Skeletal muscle tissue (tissue), 4 donors: ENCODE results near the gene MFSD11. TPM values are rescaled to one million over a fixed set of nuclear protein-coding genes. Genes with fewer than 3 reads are reported as not detected.
"Not testable (repeated sequence)": the region's sequence is repeated elsewhere in the genome, so short reads cannot be mapped to it uniquely, and the experiment has no call there.

Experiments used
- H3K27ac ChIP-seq: one replicate; pipeline ENCODE4 v1.7.0; 2013; ENCODE audit warnings: mild to moderate bottlenecking, low read depth, low read length, inconsistent platforms
- H3K27me3 ChIP-seq, 3 donors: one replicate each; pipeline ENCODE4 v1.7.0; 2013; ENCODE audit warnings: low read length in 3 of 3; ENCODE audit not compliant: control insufficient read depth in 3 of 3, insufficient read depth in 3 of 3
- H3K36me3 ChIP-seq, 3 donors: one replicate each; pipeline ENCODE4 v1.7.0; 2013; ENCODE audit warnings: low read length in 3 of 3; ENCODE audit not compliant: control insufficient read depth in 3 of 3, insufficient read depth in 3 of 3
- H3K4me1 ChIP-seq, 3 donors: one replicate each; pipeline ENCODE4 v1.7.0; 2013; ENCODE audit warnings: low read length in 3 of 3, mild to moderate bottlenecking in 3 of 3; ENCODE audit not compliant: control insufficient read depth in 3 of 3, insufficient read depth in 3 of 3
- H3K4me3 ChIP-seq, 3 donors: one replicate each; pipeline ENCODE4 v1.7.0; 2013; ENCODE audit warnings: low read length in 3 of 3
- H3K9ac ChIP-seq, 3 donors: one replicate each; pipeline ENCODE4 v1.7.0; 2013; ENCODE audit warnings: low read length in 3 of 3, mild to moderate bottlenecking in 3 of 3, moderate library complexity in 2 of 3, low read depth in 1 of 3
- H3K9me3 ChIP-seq, 3 donors: one replicate each; pipeline ENCODE4 v1.7.0; 2013; ENCODE audit warnings: low read length in 3 of 3; ENCODE audit not compliant: control insufficient read depth in 3 of 3
- total RNA-seq: library from RNA; depleted of rRNA; stranded (reverse); fragments of >200 nt; gene quantifications from one replicate; pipeline ENCODE4 v1.2.3, GENCODE V29; 2014
- donor health status: Osteomylitis.

MFSD11 gene
- total RNA-seq, 1 donor from 2014 or later = 76.7 TPM

DNA sequence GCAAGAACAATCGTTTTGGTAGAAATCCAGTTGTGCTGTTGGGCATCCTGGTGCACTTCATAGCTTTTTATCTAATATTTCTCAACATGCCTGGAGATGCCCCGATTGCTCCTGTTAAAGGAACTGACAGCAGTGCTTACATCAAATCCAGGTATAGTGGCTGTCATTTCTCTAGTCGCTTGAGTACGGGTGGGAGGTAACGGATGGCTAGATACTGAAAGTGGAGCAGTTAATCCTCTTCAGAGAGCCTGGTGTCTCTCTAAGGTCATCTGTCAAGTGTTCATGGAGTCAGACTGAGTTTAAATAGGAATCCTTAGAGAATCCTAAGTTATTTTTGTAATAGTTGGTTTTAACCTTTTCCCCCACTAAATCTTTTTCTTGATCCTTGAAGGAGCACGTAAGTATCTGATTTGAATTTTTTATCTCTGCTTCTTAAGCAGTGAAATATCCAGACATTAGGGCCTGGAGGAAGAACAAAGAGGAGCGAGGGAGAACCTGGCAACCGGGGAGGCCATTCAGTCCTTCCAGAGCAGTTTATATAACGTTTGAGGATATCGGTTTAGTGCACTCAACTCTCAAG, 37.2 kb downstream of the MFSD11 start:
- Histone ChIP-seq H3K9ac (no peak overlapping the region), H3K36me3 (peaks cover 32 to 66% (median 51%) of the 10 kb centered on the region in 3 donors), H3K4me3 (no peak overlapping the region), H3K9me3 (no peaks in the 10 kb centered on the region), H3K4me1 (no peaks in the 10 kb centered on the region), H3K27me3 (no peaks in the 10 kb centered on the region), H3K27ac (no peak overlapping the region)

DNA sequence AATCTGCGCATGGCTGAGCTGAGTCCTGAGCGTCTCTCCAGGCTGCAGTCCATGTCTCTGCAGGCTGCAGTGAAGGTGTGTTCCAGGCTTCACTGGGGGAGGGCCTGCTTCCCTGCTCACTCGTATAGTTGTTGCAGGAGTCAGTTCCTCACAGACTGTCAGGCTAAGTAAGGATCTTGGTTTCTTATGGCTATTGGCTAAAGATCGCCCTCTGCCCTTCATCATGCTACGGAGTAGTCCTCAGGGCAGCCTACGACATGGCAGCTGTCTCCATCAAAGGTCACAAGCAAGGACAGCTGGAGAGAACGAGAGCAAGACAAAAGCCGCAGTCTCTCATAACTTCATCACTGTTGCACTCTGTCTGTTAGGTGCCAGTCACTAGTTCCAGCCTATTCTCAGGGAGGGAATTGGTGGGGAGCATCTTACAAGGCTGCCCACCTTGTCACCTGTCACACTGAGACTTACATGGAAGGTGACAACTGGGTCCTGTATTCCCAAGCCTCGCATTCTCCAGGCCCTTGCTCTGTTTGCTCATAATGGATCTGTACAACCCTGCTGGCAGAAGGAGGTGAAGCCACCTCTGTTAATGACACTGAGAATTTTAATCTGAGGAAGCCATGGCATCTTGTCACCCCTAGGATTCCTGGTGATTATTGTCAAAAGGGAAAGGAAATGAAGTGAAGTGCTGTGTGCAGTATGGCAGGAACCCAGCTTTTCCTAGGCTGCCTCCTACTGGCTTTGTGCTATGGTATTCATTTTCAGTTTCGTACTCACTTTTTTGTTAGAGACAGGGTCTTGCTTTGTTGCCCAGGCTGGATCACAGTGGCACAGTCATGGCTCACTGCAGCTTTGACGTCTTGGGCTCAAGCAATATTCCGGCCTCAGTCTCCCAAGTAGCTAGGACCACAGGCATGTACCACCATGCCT, 43.4 kb downstream of the MFSD11 start:
- peaks cover 18 to 34% (median 26%) of the 10 kb centered on the region in 3 donors for H3K36me3 ChIP-seq
- H3K4me3 ChIP-seq = no peak overlapping the region
- H3K27me3 ChIP-seq = no peaks in the 10 kb centered on the region
- H3K4me1 ChIP-seq = peaks cover 0 to 2% (median 0%) of the 10 kb centered on the region in 3 donors
- H3K9ac ChIP-seq = no peak overlapping the region
- H3K27ac ChIP-seq = no peak overlapping the region
- H3K9me3 ChIP-seq = no peaks in the 10 kb centered on the region

DNA sequence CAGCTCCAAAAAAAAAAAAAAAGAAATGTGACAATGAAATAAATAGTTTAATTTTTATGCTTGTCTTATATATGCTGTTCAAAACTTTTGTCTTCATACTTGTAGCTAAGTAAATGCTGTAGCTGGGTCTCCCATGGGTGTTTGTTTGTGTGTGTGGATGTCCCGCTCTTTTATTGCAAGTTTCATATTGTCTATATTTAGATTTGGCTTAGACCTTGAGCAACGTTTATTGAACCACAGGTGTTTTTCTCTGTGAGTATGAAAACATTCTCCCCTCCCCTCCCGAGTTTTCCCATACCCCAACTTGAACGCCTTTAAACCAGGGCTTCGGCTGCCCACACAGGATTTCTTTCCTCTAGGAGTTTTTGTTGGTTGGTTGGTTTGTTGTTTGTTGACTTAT, 45.2 kb downstream of the MFSD11 start:
- no peak overlapping the region for H3K9ac ChIP-seq
- H3K4me3 ChIP-seq = no peak overlapping the region
- H3K4me1 ChIP-seq = peaks cover 0 to 2% (median 0%) of the 10 kb centered on the region in 3 donors
- no peaks in the 10 kb centered on the region for H3K27me3 ChIP-seq
- H3K9me3 ChIP-seq = no peaks in the 10 kb centered on the region
- no peak overlapping the region for H3K27ac ChIP-seq
- peaks cover 13 to 23% (median 21%) of the 10 kb centered on the region in 3 donors for H3K36me3 ChIP-seq

- no peak overlapping the region for H3K4me3 ChIP-seq
- H3K36me3 ChIP-seq = peaks cover 10 to 13% (median 13%) of the 10 kb centered on the region in 3 donors
- H3K4me1 ChIP-seq = peaks cover 0 to 2% (median 0%) of the 10 kb centered on the region in 3 donors
- no peak overlapping the region for H3K27ac ChIP-seq
- no peaks in the 10 kb centered on the region for H3K27me3 ChIP-seq
- no peak overlapping the region for H3K9ac ChIP-seq
- no peaks in the 10 kb centered on the region for H3K9me3 ChIP-seq
These were observed 47.0 kb downstream of the MFSD11 start for GRCh38 chr17:76784926-76785325.

- not testable (repeated sequence) for H3K9ac ChIP-seq, H3K27ac ChIP-seq, H3K4me3 ChIP-seq, H3K9me3 ChIP-seq, H3K4me1 ChIP-seq, H3K27me3 ChIP-seq, H3K36me3 ChIP-seq
These were observed 49.9 kb downstream of the MFSD11 start for GRCh38 chr17:76787866-76788265.

DNA sequence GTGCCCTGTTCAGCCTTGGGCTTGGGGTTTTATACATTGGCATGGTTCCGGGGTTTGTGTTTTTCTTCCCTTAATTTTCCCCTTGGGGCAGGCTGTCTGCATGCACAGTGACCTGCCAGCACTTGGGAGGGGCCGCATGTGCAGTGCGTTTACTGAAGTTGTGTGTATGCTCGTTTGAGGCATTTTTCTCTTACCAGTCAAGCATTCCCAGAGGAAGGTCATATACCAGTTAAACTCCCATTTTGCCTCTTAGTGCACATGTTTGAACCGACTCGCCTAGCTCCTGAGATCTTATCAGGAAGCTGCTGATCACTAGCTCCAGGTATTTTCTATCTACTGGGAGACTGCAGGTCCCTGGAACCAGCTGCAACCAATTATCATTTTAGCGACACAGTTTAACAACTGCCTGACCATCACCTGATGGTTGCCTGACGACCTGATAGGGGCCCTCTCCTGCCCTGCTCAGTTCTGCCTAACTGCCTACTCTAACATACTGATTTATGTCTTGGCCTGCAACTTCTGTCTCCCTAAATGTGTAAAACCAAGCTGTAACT, 51.4 kb downstream of the MFSD11 start:
- Histone ChIP-seq H3K27ac (no peak overlapping the region), H3K9me3 (no peaks in the 10 kb centered on the region), H3K4me1 (no peaks in the 10 kb centered on the region), H3K9ac (no peak overlapping the region), H3K4me3 (no peak overlapping the region), H3K36me3 (peaks cover 0 to 5% (median 3%) of the 10 kb centered on the region in 3 donors), H3K27me3 (no peaks in the 10 kb centered on the region)

GRCh38 chr17:76791053-76791980, 53.4 kb downstream of the MFSD11 start:
- Histone ChIP-seq H3K9me3 (no peaks in the 10 kb centered on the region), H3K4me3 (no peak overlapping the region), H3K9ac (no peak overlapping the region), H3K27me3 (no peaks in the 10 kb centered on the region), H3K36me3 (peaks cover 0 to 5% (median 2%) of the 10 kb centered on the region in 3 donors), H3K27ac (no peak overlapping the region), H3K4me1 (no peaks in the 10 kb centered on the region)

GRCh38 chr17:76792348-76792747, 54.4 kb downstream of the MFSD11 start:
- Histone ChIP-seq H3K9me3 (no peaks in the 10 kb centered on the region), H3K27me3 (no peaks in the 10 kb centered on the region), H3K9ac (no peak overlapping the region), H3K27ac (no peak overlapping the region), H3K4me1 (no peaks in the 10 kb centered on the region), H3K4me3 (no peak overlapping the region), H3K36me3 (peaks cover 0 to 2% (median 0%) of the 10 kb centered on the region in 3 donors)

- H3K9ac ChIP-seq = no peak overlapping the region
- no peaks in the 10 kb centered on the region for H3K9me3 ChIP-seq
- no peaks in the 10 kb centered on the region for H3K27me3 ChIP-seq
- H3K4me3 ChIP-seq = no peak overlapping the region
- no peak overlapping the region for H3K27ac ChIP-seq
- peaks cover 0 to 2% (median 0%) of the 10 kb centered on the region in 3 donors for H3K36me3 ChIP-seq
- no peaks in the 10 kb centered on the region for H3K4me1 ChIP-seq
These were observed 55.9 kb downstream of the MFSD11 start for GRCh38 chr17:76793775-76794174.
